Stimulated activated CD4-positive, alpha-beta T cell treated with anti-CD3 and anti-CD28 coated beads, Interleukin-2, amount 100 ng/mL, for 24 hours (primary cell): Measurements from ENCODE around the gene TIRAP.
"Not testable (repeated sequence)": the region's sequence is repeated elsewhere in the genome, so short reads cannot be mapped to it uniquely, and the experiment has no call there.

Experiments used
- DNase-seq, 2 donors: peaks; one replicate each; pipeline ENCODE4 v3.0.0-alpha.2; 2020

TIRAP gene

DNA sequence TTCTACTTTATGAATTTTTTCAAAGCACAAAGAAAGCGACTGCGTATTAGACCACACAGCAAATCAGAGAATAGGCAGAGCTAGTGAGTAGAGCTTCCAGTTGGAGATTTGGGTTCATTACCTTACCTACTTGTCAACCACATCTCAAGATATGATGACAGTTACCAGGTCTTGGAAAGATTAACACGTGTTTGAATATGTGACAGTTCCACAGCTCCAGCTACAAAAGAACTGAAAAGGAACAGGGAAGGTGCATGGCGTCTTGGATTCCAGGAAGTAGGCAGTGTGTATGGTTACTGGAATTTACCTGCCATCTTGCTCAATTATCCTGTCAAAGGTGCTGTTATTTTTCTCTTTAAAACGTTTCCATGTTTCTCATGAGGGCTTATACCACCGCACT is 5.3 kb downstream of the TIRAP start:
- DNase-seq: no peak

DNA sequence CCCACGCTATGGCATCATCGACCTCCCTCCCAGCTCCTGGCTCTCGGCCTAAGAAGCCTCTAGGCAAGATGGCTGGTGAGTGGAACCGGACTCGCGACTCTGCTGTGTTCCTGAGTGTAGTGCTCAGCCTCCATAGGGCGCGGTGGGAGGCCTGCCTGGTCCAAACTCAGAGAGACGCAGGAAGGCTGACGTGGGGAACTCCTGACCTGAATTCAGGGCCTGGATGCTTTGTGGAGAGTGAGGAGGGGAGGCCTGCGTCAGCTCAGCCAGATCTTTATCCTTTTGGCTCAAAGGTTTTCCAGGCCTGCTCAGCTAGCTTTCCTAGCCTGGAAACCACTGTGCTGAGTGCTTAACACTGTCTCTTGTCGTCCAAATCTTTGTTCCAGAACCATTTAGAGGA is 8.0 kb downstream of the TIRAP start:
- DNase-seq: no peak

DNA sequence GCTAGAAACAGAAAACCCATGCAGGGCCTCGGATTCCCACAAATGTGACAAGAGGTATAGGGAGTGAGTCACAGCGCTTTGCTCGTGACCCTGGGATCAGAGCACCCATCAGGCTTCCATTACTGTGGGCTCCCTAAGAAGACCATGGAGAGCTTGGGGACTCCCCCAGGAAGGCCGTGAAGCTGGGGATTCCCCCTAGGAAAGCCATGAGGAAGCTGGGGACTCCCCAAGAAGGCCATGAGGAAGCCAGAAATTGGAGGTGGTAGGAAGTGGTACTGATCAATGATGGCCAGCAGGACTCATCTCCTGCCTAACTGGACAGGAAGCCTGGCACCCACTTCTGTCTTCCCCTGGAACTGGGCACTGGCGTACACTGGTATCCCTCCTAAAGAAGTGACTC is 10.8 kb downstream of the TIRAP start:
- no peak for DNase-seq

DNA sequence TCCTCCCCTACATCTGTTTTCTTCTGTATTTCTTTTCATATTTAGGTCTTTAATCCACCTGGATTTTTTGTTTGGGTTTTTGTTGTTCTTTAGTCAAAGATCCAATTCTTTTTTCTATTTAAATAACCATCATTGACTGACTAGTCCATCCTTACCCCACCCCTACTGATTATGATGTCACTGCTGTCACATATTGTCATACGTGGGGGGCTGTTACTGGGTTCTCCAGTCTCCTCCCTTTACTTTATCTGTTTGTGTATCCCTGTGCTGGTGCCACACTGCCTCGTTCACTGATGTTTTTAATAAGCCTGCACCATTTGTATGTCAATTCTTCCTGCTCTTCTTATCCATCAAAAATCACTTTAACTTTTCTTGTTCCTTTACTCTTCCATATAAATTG is 14.1 kb downstream of the TIRAP start:
- DNase-seq: no peak

DNA sequence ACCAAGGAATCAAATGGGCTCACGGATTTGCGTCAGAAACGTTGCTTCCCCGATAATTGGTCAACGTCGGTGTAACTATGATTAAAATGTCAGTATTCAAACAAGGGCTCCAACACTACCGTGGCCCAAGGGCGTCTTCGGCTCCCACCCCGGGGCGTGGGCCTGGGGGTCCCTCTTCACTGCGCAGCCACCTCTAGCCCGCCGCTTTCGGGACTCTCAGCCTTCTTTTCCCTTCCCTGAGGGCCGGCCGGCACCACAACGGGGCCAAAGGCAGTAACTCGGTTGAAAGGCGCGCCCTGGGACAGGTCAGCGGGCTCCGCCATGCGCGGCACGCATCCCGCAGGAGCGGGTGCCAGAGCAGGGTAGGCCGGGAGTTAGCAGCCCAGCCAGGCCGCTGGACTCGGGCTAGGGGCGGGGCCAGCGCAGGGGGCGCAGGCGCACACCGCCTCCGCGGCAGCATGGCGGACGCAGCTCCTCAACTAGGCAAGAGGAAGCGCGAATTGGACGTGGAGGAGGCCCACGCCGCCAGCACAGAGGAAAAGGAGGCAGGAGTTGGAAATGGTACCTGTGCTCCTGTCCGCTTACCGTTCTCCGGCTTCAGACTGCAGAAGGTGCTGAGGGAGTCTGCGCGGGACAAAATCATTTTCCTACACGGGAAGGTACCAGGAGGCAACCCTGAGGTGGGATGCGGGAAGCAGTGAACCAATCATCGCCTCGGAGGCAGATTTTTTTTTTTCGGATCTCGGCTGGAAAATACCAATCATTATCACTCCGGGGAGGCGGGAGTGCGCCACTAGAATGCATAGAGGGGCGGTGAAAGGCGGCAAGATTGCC is 20.9 kb downstream of the TIRAP start, which contains the start of gene DCPS:
Gene DCPS, plus strand, starts transcription at position 438 of the 834 bp plus-strand sequence. Its CDS starts 21 bp downstream, at position 459.
- peak; percentile 87 to 89 for DNase-seq

DNA sequence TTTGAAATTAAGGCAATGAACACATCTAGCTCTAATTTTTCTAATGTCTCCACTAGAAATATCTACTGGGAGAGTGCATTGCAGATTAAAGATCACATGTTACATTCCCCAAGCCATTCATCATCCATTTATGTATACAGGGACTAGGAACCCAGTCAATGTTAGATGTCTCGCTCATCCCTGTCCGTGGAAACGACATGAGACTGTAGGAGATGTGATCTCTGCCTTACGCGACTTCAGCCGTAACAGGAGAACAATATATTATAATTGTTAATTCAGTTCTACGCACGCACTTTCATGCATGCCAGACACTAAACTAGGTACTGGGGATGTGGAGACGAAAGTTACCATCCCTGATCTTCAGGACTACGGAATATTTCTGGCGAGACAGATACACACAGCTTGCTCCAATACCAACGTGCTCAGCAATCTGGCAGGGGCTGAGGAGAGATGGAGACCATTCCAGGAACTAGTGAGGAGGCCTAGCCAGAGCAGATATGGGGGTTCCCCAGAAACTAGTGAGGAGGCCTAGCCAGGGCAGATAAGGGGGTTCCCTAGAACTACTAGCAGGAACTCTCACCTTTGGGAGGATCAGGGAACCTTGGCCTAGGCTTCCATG is 21.7 kb downstream of the TIRAP start:
- DNase-seq: no peak

DNA sequence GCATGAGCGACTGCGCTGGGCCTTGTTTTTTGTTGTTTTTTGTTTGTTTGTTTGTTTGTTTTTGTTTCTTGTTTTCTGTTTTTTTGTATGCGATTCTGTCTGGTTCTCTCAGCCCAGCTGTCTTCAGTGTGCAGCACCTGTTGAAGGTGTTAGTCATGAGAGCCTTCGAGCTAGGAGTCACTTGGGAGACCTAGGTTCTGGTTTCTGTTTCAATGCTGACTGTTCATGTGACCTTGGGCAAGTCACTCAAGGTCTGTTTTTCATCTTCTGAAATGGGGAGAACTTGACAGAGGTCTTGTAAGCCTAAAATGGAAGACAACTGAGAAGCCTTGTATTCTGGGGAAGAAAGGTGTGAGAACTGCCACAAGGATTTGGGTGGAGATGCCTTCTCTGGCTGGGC is 22.8 kb downstream of the TIRAP start:
- DNase-seq: no peak

DNA sequence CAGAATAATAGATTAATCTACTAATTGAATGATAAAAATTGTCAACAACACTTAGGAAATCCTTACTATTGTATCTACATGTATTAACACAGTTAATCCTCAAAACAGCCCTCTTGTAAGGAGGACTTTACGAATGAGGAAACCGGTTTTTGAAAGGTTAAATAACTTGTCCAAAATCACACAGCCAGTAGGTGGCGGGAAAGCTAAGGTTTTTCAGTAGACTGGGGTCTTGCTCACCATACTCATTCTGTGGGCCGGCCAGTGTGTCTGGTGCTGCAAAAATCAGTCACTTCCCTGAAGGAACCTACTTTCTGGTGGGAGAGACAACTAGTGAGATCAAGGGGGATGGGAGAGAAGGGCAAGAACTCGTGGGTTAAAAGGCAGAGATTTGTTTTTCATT is 24.8 kb downstream of the TIRAP start:
- DNase-seq: no peak

DNA sequence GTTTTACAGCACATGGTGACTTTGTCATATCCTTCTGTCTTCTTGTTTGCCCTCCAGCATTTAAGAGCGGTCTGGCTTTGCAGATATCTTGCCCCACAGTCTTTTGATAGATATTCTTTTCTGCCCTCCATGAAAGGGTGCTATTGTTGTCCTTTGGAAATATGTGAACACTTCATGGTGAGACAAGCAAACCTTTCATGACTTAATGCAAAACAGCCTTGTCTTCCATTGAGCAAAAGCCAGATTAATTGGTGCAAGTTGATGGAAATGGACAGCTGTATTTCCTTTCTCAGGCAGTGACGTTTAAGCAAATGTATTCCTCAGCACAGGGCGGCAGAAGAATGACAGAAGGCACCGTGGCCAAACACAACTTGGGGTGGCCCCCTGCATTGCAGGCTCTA is 25.4 kb downstream of the TIRAP start:
- no peak for DNase-seq

DNA sequence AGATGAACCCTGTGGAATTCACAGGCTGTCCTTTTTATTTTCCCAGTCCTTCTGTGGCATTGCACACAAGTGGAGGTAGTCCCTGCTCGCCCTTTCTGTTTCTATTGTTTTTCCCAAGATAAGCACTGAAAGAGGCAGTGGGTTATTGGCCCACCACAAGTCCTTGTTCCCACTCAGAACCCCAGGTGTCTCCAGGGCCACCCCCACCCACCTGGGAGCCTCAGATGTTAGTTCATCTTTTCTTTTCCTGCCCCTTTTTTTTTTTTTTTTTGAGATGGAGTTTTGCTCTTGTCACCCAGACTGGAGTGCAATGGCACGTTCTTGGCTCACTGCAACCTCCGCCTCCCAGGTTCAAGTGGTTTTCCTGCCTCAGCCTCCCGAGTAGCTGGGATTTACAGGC is 25.9 kb downstream of the TIRAP start:
- DNase-seq: not testable (repeated sequence)

DNA sequence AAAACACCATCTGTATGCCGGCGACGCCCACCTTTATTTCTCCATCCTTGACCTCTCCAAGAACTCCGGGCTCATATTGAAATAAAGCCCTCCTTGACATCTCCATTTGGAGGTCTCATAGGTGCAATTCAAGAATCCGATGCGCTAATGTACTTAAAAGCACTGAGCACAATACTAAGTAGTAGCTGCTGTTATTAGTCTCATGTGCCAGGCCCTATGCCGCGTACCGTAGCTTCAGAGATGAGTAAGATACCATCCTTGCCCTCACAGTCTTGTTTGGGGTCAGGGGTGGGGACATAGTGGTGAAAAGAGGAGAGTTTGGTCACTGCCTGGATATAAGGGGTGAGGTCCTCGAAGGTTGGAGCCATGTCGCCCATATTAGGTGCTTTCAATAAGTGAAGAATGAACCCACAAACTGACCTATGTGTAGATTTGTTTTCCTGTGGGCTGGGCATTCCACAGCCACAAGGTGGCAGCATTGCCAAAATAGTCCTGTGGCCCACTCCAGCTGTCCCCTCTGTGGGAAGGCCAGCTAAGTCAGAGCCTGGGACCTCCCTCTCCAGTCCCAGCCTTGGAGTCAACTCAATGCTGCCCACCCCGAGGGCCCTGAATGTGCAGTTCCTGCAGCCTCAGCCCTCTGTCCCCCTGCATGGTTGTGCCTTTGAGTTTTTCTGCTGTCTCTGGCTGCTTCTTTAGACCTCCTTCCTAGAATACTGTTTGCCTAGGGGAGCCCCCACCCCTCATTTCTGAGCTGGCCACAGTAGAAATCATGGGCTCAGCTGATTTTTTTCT is 27.5 kb downstream of the TIRAP start:
- peak; percentile 65 to 68 for DNase-seq

DNA sequence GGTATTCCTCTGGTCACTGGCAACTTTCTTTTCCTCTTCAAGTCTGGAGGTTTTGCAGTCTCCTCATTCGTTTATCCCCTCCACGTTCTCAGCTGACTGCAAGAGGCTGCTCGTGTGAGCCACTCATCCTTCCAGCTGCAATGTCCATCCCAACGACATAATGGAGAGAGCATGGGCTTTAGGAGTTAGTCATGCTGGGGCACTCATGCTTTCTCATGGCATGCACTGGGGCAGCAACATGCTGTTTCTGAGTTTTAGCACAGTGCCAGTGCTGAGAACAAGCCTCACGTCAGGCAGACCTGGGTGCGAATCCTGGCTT is 28.1 kb downstream of the TIRAP start:
- no peak for DNase-seq

DNA sequence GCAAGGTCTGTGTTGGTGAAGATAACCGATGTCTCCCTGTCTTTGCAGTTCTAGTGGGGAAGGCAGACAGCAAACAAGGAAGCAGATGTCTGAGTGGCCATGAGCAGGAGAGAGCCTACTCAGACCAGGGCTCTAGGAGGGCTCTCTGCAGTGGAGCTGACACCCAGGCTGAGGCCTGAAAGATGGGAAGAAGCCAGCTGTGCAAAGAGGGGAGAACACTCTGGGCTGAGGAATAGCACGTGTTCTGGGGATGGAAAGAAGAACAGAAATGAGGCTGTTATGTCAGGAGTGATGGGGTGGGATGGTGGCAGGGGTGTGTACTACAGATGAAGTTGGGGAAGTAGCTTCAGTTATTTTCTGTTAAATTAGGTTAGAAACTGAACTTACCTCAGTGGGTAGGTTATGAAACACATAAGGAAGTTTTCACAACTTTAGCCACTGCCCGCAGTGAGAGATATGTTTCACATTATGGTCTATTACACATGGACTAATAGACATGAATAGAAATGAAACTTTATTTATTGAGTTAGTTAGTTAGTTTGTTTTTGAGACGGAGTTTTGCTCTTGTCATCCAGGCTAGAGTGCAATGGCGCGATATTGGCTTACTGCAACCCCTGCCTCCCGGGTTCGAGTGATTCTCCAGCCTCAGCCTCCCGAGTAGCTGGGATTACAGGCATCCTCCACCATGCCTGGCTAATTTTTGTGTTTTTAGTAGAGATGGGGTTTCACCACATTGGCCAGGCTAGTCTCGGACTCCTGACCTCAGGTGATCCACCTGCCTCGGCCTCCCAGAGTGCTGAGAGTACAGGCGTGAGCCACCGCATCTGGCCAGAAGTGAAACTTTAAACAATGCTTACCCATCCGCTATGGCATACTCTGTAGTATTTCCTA is 28.8 kb downstream of the TIRAP start:
- no peak for DNase-seq

DNA sequence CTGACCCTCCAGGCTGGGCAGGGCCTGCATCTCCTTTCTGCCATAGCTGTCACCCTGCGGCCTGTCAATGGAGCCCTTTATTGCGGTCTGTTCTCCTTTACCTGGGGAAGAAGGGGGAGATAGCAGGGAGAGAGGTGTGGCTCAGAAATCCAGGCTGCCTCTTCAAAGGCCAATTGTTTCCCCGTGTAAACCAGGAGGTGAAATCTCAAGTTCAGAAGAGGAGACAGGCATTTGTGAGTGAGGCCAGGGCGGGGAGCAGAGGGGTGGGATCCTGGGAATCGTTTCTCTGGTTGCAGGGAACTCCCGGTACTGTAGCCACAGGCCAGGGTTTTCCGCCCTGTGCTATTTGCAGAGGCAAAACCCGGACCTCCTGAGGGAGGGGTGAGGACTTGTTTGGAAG is 30.1 kb downstream of the TIRAP start:
- DNase-seq: no peak

DNA sequence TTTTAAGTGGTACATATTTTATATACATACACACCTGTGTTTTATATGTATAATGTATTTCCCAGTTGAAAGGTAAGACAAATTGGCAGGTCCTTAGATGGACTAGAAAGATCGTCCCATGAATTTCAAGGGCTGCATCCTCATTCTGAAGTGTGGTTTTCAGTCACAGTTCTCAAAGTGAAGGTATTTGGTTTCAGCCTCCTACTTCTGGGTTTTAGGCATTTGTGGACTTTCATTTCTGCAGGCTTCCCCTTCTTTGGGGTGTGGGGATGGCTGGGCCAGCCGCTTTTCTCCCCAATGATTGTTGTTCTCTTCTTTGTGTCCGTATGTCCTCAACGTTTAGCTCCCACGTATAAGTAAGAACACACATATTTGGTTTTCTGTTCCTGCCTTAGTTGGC is 30.9 kb downstream of the TIRAP start:
- no peak for DNase-seq

DNA sequence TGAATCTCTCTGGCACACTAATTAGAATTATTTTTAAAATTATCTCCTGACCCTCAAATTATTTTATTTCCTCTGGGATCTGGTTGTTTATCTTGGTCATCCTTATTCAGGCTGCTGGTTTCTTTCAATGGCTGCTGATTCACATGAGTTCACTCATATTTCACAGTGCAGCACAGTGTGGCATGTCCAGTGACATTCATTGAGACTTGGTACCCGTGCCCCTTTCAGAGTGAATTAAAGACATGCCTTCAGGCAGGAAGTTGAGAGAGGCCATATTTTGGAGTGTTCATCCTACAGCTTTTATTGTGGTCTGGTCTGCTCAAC is 34.5 kb downstream of the TIRAP start:
- no peak for DNase-seq

DNA sequence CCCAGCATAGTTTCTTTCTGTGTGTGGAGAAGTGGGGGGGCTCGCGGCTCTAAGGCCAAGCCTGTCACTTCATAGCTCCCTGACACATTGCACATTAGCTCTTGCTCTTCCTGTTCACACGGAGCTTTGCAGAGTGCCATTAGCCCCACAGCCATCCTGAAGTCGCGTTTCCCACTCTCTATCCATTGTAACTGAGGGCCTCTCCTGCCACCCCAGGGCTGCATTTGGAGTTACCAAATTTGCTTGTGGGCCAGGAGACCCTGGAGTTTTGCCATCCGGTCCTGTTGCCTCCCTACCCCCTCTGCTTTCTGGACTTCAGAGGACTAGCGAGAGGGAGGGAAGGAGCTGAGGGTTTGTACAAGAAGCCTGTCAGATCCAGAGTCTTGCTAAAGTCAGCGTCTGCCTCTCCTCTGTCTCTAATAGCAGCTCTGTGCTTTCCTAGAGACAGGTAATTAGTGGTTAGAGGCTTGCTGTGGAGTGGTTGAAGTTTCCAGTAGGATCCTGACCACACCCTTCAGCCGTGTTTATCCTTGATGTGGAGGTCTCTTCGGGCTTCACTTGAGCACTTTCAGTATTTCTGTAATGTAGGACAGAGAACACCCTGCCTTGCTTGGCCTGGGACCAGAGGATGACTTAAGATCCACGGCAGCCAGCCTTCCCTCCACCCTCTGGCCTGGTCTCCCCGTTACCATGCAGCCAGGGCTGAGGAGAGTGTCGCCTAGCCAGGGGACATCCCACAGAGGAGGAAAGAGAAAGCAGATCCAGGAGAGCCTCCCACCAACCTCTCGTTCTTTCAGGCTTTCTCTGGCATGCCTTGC is 35.1 kb downstream of the TIRAP start:
- DNase-seq: peak in 1 of 2 donors; percentile 23

DNA sequence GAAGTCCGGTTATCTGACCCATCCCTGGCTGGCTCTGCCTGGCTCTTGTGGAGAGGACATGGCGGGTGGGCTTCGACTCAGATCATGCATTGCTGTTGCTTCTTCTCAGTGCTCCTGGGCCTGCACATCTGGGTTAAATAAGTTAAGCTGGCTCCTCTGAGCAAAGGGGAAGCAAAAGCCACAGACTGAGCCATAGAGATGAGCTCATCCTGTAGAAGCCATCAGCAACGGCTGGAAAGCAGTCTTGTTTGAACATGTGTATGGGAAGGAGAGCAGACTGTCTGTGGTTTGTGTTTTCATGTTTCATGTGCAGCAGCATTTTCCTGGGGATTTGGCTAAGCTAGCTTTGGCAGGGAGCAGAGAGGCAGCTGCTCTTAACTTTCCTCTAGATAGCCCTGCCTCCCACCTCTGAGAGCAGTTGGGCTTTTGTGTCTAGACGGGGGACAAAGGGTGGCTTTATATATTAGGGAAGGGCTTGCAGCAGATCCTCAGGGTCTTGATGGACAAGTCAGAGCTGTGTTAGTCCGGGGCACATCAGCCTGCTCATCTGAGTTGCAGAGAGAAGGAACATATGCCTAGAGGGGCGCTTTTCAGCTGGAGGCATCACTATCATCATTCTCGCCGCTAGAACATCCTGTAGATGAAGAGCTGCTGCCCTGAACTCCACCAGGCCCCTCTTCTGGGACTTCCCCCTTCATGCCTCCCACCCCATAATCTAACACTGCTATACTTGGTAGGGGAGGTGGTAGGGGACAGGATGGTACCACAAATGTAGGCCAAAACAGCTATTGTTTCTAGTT is 35.9 kb downstream of the TIRAP start:
- DNase-seq: peak in 1 of 2 donors; percentile 17

DNA sequence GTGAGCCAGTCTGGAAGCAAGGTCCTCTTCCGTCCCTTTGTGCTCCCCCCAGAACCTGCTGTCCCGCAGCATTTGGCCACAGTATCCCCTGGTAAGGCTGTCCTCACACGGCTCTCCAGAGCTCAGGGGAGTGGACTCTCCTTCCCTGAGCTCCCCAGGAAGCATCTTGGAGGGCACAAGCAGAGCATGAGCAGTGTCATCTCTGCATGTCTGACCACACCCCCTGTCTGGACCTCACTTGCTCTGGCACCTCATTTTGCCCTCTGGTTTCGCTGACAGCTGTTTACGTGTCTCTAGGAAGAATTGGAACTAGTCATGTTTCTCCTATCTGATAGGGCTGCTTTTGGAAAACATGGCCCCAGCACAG is 36.5 kb downstream of the TIRAP start:
- DNase-seq: no peak

DNA sequence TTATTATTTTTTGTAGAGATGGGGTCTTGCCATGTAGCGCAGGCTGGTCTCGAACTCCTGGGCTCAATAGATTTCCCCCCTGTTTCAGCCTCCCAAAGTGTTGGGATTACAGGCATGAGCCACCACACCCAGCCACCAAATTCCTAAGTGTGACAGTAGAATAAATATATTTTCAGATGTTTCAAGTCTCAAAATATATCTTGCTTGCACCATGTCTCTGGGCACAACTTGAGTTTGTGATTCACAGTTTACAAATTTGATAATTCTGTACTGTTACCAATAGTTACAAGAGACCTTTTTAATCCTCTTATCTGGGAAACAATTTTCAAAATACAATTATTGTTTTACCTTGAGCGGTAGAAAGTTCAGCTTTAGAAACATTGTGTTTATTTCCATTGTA is 40.1 kb downstream of the TIRAP start:
- no peak for DNase-seq

DNA sequence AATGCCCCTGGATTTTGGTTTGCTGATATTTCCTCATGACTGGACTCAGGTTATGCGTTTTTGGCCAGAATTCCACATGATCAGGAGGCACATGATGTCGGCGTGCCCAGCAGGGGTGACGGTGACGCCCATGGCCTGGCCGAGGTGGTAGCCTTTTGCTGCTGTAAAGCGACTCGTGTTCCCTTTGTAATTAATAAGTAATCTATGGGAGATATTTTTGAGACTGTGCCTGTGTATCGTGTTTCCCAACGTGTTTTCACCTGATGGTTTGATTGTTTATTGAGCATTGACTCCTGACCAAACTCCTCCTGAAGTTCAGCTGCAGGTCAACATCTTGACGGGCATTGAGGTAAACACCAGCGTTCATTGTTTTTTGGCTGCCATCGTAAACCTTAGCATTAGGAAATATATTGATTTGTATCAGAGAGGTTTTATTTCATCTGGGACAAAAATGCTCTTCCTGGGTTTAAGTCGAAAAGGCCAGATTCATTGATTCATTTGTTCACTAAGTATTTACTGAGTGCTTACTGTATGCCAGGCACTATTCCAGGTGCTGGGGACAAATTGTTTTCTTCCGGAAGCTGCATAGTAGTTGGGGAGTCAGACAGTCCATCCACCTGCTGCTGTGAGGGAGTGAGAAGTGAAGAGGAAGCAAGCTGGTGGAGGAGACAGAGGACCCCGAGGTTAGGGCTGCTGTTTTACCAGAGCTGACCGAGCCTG is 44.5 kb downstream of the TIRAP start:
- DNase-seq: no peak
